ENCODE measurements around the gene CHST8. TPM values are rescaled to one million over a fixed set of nuclear protein-coding genes. Genes with fewer than 3 reads are reported as not detected.

The CHST8 gene
- total and polyA plus RNA-seq, 2 donors = 0.23 to 0.47 TPM

DNA sequence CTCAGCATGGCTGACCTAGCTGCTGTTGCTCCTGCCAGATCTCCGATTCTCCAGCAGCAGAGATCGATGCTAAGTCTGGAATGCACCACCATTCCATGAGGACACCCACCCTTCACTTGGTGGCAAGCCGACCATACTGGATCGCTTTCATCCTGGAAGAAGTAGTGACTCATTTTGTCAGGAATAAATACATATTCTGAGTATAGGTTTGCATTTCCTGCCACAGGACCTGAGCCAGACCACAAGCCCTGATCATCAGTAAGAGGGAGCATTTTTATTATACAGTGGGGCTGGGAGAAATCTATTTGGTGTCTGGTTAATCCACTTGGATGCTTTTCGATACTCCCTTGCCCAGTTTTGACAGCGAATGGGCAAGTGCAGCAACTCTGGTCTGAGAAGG is 164.0 kb downstream of the CHST8 start:
- H3K27me3 ChIP-seq (ENCODE audit: control insufficient read depth in 2 of 2, insufficient read depth in 1 of 2, low read length in 1 of 2) = no peaks in the 10 kb centered on the region
- DNase-seq (ENCODE audit: low read depth in 6 of 9, low spot score in 9 of 9) = no peak
- H3K4me1 ChIP-seq (ENCODE audit: control insufficient read depth in 2 of 2, insufficient read depth in 2 of 2, low read length in 2 of 2) = no peaks in the 10 kb centered on the region
- WGBS = 76% methylated on average over 6 of the region's 6 CpGs
- H3K27ac ChIP-seq (ENCODE audit: low read depth in 1 of 2, low read length in 1 of 2) = no peak overlapping the region
- no peak overlapping the region for H3K4me3 ChIP-seq (ENCODE audit: low read length in 2 of 2)
- H3K36me3 ChIP-seq (ENCODE audit: control insufficient read depth in 2 of 2, insufficient read depth in 2 of 2, low read length in 1 of 2) = no peaks in the 10 kb centered on the region
- no peaks in the 10 kb centered on the region for H3K9me3 ChIP-seq (ENCODE audit: control insufficient read depth in 2 of 2, insufficient read depth in 1 of 2, low read length in 1 of 2)

DNA sequence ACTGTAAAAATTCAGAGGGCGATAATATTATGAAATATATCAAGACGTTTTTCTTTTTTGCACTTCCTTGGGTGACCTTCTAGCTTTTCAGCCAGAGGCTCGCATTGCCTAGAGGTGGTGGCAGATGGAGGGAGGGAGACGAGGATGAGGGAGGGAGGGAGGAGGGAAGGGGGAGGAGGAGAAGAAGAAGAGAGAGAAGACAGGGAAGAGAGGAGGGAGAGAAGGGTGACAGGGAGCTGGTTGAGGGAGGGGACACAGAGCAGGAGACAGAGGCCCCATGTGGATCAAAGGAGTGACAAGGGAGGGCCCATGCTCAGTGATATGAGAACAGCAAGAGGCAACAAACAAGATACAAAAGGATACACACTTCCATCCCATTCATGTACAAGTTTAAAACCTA is 166.9 kb downstream of the CHST8 start:
- peaks cover 0 to 10% of the 10 kb centered on the region in 2 donors for H3K27me3 ChIP-seq (ENCODE audit: control insufficient read depth in 2 of 2, insufficient read depth in 1 of 2, low read length in 1 of 2)
- WGBS = 85% methylated on average over 4 of the region's 4 CpGs
- no peak for DNase-seq (ENCODE audit: low read depth in 6 of 9, low spot score in 9 of 9)

GRCh38 chr19:33789344-33789743 is 167.6 kb downstream of the CHST8 start:
- WGBS = 93% methylated on average over 5 of the region's 5 CpGs
- Histone ChIP-seq H3K36me3 (ENCODE audit: control insufficient read depth in 2 of 2, insufficient read depth in 2 of 2, low read length in 1 of 2) (no peaks in the 10 kb centered on the region), H3K27ac (ENCODE audit: low read depth in 1 of 2, low read length in 1 of 2) (no peak overlapping the region), H3K9me3 (ENCODE audit: control insufficient read depth in 2 of 2, insufficient read depth in 1 of 2, low read length in 1 of 2) (no peaks in the 10 kb centered on the region), H3K4me3 (ENCODE audit: low read length in 2 of 2) (no peak overlapping the region), H3K27me3 (ENCODE audit: control insufficient read depth in 2 of 2, insufficient read depth in 1 of 2, low read length in 1 of 2) (peaks cover under 1 to 11% of the 10 kb centered on the region in 2 donors), H3K4me1 (ENCODE audit: control insufficient read depth in 2 of 2, insufficient read depth in 2 of 2, low read length in 2 of 2) (no peaks in the 10 kb centered on the region)
- no peak for DNase-seq (ENCODE audit: low read depth in 6 of 9, low spot score in 9 of 9)

More for the DNA sequence above, 166.9 kb downstream of the CHST8 start:
- no peak overlapping the region for H3K27ac ChIP-seq (ENCODE audit: low read depth in 1 of 2, low read length in 1 of 2)
- no peak overlapping the region for H3K4me3 ChIP-seq (ENCODE audit: low read length in 2 of 2)
- no peaks in the 10 kb centered on the region for H3K36me3 ChIP-seq (ENCODE audit: control insufficient read depth in 2 of 2, insufficient read depth in 2 of 2, low read length in 1 of 2)
- H3K9me3 ChIP-seq (ENCODE audit: control insufficient read depth in 2 of 2, insufficient read depth in 1 of 2, low read length in 1 of 2) = no peaks in the 10 kb centered on the region
- no peaks in the 10 kb centered on the region for H3K4me1 ChIP-seq (ENCODE audit: control insufficient read depth in 2 of 2, insufficient read depth in 2 of 2, low read length in 2 of 2)

DNA sequence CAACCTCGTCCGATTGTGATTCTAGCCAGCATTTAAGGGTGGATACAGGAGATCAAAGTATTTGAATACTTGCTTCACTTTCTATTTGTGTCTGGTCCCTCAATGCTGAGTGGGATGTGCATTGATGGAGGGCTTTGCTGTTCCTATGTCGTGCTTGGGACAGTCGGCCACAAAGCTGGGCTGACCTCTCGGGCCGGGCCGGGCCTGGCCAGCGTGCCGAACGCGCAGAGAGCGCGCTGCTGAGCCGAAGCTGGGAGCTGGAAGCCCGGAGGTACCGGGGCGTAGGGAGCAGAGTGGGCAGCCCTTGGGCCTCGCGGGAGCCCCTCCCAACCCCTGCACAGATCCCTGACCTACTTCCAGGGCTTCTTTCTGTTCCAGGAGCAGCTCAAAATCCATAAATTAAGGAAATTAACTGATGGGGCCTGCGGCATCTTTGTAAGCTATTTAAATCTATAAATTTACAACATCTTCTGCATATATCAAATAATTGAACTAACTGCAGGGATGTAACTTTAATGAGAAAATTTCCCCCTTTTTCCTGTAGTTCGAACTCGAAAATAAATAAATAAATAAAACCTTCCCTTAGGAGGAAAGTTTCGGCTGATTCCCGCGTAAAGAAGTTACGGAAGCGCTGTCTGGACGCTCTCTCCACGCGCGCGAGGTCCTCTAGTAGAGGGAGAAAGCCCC is 173.1 kb downstream of the CHST8 start:
- Histone ChIP-seq H3K4me3 (ENCODE audit: low read length in 2 of 2) (peak overlapping the region in 1 of 2 donors; percentile 46), H3K27ac (ENCODE audit: low read depth in 1 of 2, low read length in 1 of 2) (no peak overlapping the region), H3K9me3 (ENCODE audit: control insufficient read depth in 2 of 2, insufficient read depth in 1 of 2, low read length in 1 of 2) (no peaks in the 10 kb centered on the region), H3K27me3 (ENCODE audit: control insufficient read depth in 2 of 2, insufficient read depth in 1 of 2, low read length in 1 of 2) (peaks cover 44 to 60% of the 10 kb centered on the region in 2 donors), H3K36me3 (ENCODE audit: control insufficient read depth in 2 of 2, insufficient read depth in 2 of 2, low read length in 1 of 2) (no peaks in the 10 kb centered on the region), H3K4me1 (ENCODE audit: control insufficient read depth in 2 of 2, insufficient read depth in 2 of 2, low read length in 2 of 2) (peaks cover 3% of the 10 kb centered on the region in 2 donors)
- 41% methylated on average over 32 of the region's 32 CpGs for WGBS
- no peak for DNase-seq (ENCODE audit: low read depth in 6 of 9, low spot score in 9 of 9)

DNA sequence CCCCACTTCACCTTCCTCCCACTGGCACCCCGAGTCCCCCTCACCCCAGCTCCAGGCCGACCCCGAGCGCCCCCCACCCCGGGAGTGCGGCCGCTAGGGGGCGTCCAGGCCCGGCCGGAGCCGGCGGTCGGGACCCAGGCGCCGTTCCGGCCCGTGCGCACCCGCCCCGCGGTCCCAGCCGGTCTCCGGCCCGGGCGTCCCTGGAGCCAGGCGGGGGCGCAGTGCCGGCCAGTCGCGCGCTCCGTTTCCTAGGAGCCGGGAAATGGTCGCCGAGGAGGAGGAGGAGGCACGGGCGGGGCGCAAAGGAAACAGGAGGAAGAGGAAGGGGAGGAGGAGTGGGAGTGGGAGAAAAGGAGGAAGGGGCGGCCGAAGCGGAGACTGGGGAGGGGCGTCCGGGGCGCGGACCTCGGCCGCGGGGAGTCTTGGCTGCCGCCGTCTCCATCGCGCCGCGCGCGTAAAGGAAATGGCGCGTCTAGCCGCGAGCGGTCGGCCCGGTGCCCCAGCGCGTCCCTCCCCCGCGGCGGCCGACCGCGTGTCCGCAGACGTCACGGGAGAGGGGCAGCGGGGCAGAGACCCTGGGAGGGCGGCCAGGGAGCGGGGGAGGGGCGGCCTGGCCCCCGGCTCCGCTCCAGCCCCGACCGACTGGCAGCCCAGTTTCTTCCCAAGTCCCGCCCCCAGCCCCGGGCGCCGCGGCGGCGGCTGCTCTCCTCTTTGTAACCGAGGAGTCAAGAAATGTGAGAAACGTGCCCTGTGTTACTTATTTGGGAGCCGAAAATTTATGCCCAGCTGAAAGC is 173.8 kb downstream of the CHST8 start:
- H3K4me1 ChIP-seq (ENCODE audit: control insufficient read depth in 2 of 2, insufficient read depth in 2 of 2, low read length in 2 of 2) = peaks cover 3% of the 10 kb centered on the region in 2 donors
- H3K27ac ChIP-seq (ENCODE audit: low read depth in 1 of 2, low read length in 1 of 2) = peak overlapping the region in 1 of 2 donors; percentile 49
- peak overlapping the region; percentile 26 to 46 for H3K4me3 ChIP-seq (ENCODE audit: low read length in 2 of 2)
- no peaks in the 10 kb centered on the region for H3K9me3 ChIP-seq (ENCODE audit: control insufficient read depth in 2 of 2, insufficient read depth in 1 of 2, low read length in 1 of 2)
- H3K36me3 ChIP-seq (ENCODE audit: control insufficient read depth in 2 of 2, insufficient read depth in 2 of 2, low read length in 1 of 2) = no peaks in the 10 kb centered on the region
- peaks cover 44 to 65% of the 10 kb centered on the region in 2 donors for H3K27me3 ChIP-seq (ENCODE audit: control insufficient read depth in 2 of 2, insufficient read depth in 1 of 2, low read length in 1 of 2)
- WGBS = under 1% methylated on average over 92 of the region's 92 CpGs
- DNase-seq (ENCODE audit: low read depth in 6 of 9, low spot score in 9 of 9) = peak in 2 of 9 donors; percentile 23 to 45

DNA sequence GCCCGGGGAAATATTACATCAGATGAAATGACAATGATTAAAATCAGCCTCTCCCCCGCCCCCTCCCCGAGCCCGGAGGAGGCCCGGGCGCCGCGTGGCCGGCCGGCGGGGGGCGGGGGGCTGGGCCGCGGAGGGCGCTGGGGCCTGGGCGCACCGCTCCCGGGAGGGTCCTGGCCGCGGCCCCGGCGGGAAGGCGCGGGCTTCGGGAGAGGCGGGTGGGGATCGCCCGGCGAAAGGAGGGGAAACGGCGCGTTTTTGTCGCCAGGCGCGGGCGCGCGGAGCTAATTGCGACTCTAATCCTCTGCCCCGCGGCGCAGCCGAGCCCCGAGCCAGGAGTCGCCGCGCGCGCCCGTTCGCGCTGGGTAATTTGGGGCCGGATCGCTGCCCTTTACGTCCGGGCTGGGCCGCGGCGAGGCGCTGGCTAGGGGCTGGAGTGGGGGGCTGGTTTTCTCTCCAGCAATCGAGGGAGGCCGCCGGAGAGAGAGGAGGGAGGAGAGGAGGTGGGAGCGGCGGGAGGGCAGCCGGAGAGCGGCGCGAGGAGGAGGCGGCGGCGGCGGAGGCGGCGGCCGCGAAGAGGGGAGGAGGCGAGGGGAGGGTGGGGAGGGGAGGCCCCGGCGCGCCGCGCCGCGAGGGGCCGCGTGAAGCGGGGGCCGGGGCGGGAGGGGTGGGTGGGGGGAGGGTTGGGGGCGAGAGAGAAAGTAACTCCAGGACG is 174.6 kb downstream of the CHST8 start, which contains the start of gene KCTD15:
KCTD15 (plus strand) TSS at position 707 of the 712 bp plus-strand sequence. CDS start 3,585 bp downstream, outside the sequence.
- Histone ChIP-seq H3K4me3 (ENCODE audit: low read length in 2 of 2) (peak within 1 kb of the TSS; percentile 30 to 46), H3K27me3 (ENCODE audit: control insufficient read depth in 2 of 2, insufficient read depth in 1 of 2, low read length in 1 of 2) (peaks cover 44 to 65% of the 10 kb centered on the region in 2 donors), H3K27ac (ENCODE audit: low read depth in 1 of 2, low read length in 1 of 2) (peak within 1 kb of the TSS in 1 of 2 donors; percentile 60), H3K36me3 (ENCODE audit: control insufficient read depth in 2 of 2, insufficient read depth in 2 of 2, low read length in 1 of 2) (no peaks in the 10 kb centered on the region), H3K4me1 (ENCODE audit: control insufficient read depth in 2 of 2, insufficient read depth in 2 of 2, low read length in 2 of 2) (peaks cover 3% of the 10 kb centered on the region in 2 donors), H3K9me3 (ENCODE audit: control insufficient read depth in 2 of 2, insufficient read depth in 1 of 2, low read length in 1 of 2) (no peaks in the 10 kb centered on the region)
- under 1% methylated on average over 86 of the region's 92 CpGs for WGBS
- peak in 1 of 9 donors; percentile 12 for DNase-seq (ENCODE audit: low read depth in 6 of 9, low spot score in 9 of 9)

- H3K9me3 ChIP-seq (ENCODE audit: control insufficient read depth in 2 of 2, insufficient read depth in 1 of 2, low read length in 1 of 2) = no peaks in the 10 kb centered on the region
- H3K4me3 ChIP-seq (ENCODE audit: low read length in 2 of 2) = peak overlapping the region; percentile 30 to 34
- peaks cover 3% of the 10 kb centered on the region in 2 donors for H3K4me1 ChIP-seq (ENCODE audit: control insufficient read depth in 2 of 2, insufficient read depth in 2 of 2, low read length in 2 of 2)
- peaks cover 44 to 60% of the 10 kb centered on the region in 2 donors for H3K27me3 ChIP-seq (ENCODE audit: control insufficient read depth in 2 of 2, insufficient read depth in 1 of 2, low read length in 1 of 2)
- peak in 1 of 9 donors; percentile 19 for DNase-seq (ENCODE audit: low read depth in 6 of 9, low spot score in 9 of 9)
- H3K27ac ChIP-seq (ENCODE audit: low read depth in 1 of 2, low read length in 1 of 2) = no peak overlapping the region
- WGBS = 32% methylated on average over 61 of the region's 61 CpGs
- H3K36me3 ChIP-seq (ENCODE audit: control insufficient read depth in 2 of 2, insufficient read depth in 2 of 2, low read length in 1 of 2) = no peaks in the 10 kb centered on the region
Observed at GRCh38 chr19:33797802-33798671, 176.3 kb downstream of the CHST8 start.

- DNase-seq (ENCODE audit: low read depth in 6 of 9, low spot score in 9 of 9) = no peak
- 93% methylated on average over 12 of the region's 12 CpGs for WGBS
- Histone ChIP-seq H3K27ac (ENCODE audit: low read depth in 1 of 2, low read length in 1 of 2) (no peak overlapping the region), H3K4me3 (ENCODE audit: low read length in 2 of 2) (no peak overlapping the region), H3K27me3 (ENCODE audit: control insufficient read depth in 2 of 2, insufficient read depth in 1 of 2, low read length in 1 of 2) (peaks cover 44 to 56% of the 10 kb centered on the region in 2 donors), H3K4me1 (ENCODE audit: control insufficient read depth in 2 of 2, insufficient read depth in 2 of 2, low read length in 2 of 2) (peaks cover 3% of the 10 kb centered on the region in 2 donors), H3K9me3 (ENCODE audit: control insufficient read depth in 2 of 2, insufficient read depth in 1 of 2, low read length in 1 of 2) (no peaks in the 10 kb centered on the region), H3K36me3 (ENCODE audit: control insufficient read depth in 2 of 2, insufficient read depth in 2 of 2, low read length in 1 of 2) (no peaks in the 10 kb centered on the region)
Observed at GRCh38 chr19:33798681-33799111, 176.9 kb downstream of the CHST8 start.
